Measurements from ENCODE around the gene FBXO38.

The FBXO38 gene

GRCh38 chr5:148382961-148383360 lies 797 bp upstream of the FBXO38 start:
- DNase-seq (ENCODE audit: low spot score), result no peak

GRCh38 chr5:148384380-148384737 lies 601 bp downstream of the FBXO38 start:
- DNase-seq (ENCODE audit: low spot score), result peak; percentile 12

GRCh38 chr5:148385094-148385493 lies 1.3 kb downstream of the FBXO38 start:
- no peak for DNase-seq (ENCODE audit: low spot score)

GRCh38 chr5:148386041-148386440 lies 2.3 kb downstream of the FBXO38 start:
- DNase-seq (ENCODE audit: low spot score), result peak; percentile 18

- DNase-seq (ENCODE audit: low spot score), result peak; percentile 40
These were observed 3.6 kb downstream of the FBXO38 start for GRCh38 chr5:148387325-148387724.

- DNase-seq (ENCODE audit: low spot score), result no peak
These were observed 4.9 kb downstream of the FBXO38 start for GRCh38 chr5:148388696-148389095.

- DNase-seq (ENCODE audit: low spot score), result no peak
These were observed 7.2 kb downstream of the FBXO38 start for GRCh38 chr5:148390914-148391313.

GRCh38 chr5:148391422-148391821 lies 7.7 kb downstream of the FBXO38 start:
- no peak for DNase-seq (ENCODE audit: low spot score)

GRCh38 chr5:148393390-148393741 lies 9.6 kb downstream of the FBXO38 start:
- no peak for DNase-seq (ENCODE audit: low spot score)

GRCh38 chr5:148394587-148395019 lies 10.8 kb downstream of the FBXO38 start:
- DNase-seq (ENCODE audit: low spot score), result no peak

- no peak for DNase-seq (ENCODE audit: low spot score)
These were observed 11.3 kb downstream of the FBXO38 start for GRCh38 chr5:148395031-148395430.

- no peak for DNase-seq (ENCODE audit: low spot score)
These were observed 14.3 kb downstream of the FBXO38 start for GRCh38 chr5:148397968-148398595.

- no peak for DNase-seq (ENCODE audit: low spot score)
These were observed 15.0 kb downstream of the FBXO38 start for GRCh38 chr5:148398698-148399121.

GRCh38 chr5:148401604-148402003 lies 17.8 kb downstream of the FBXO38 start:
- no peak for DNase-seq (ENCODE audit: low spot score)

- DNase-seq (ENCODE audit: low spot score), result no peak
These were observed 19.6 kb downstream of the FBXO38 start for GRCh38 chr5:148403344-148403743.

GRCh38 chr5:148406406-148406805 lies 22.6 kb downstream of the FBXO38 start:
- no peak for DNase-seq (ENCODE audit: low spot score)

GRCh38 chr5:148408092-148408491 lies 24.3 kb downstream of the FBXO38 start:
- DNase-seq (ENCODE audit: low spot score), result no peak

- no peak for DNase-seq (ENCODE audit: low spot score)
These were observed 28.4 kb downstream of the FBXO38 start for GRCh38 chr5:148412124-148412523.

- no peak for DNase-seq (ENCODE audit: low spot score)
These were observed 31.1 kb downstream of the FBXO38 start for GRCh38 chr5:148414833-148415232.

GRCh38 chr5:148416416-148416815 lies 32.7 kb downstream of the FBXO38 start:
- DNase-seq (ENCODE audit: low spot score), result peak; percentile 10

- DNase-seq (ENCODE audit: low spot score), result peak; percentile 81
These were observed 33.2 kb downstream of the FBXO38 start for GRCh38 chr5:148416921-148417320.

GRCh38 chr5:148418511-148418910 lies 34.8 kb downstream of the FBXO38 start:
- DNase-seq (ENCODE audit: low spot score), result no peak

- no peak for DNase-seq (ENCODE audit: low spot score)
These were observed 37.9 kb downstream of the FBXO38 start for GRCh38 chr5:148421661-148422060.

GRCh38 chr5:148425808-148426207 lies 42.0 kb downstream of the FBXO38 start:
- no peak for DNase-seq (ENCODE audit: low spot score)

GRCh38 chr5:148426514-148426913 lies 42.8 kb downstream of the FBXO38 start:
- no peak for DNase-seq (ENCODE audit: low spot score)
